ENCODE measurements around the gene INHBB.

The INHBB gene

GRCh38 chr2:120394764-120395163 lies 48.8 kb downstream of the INHBB start:
- no peak for DNase-seq (ENCODE audit: low read depth in 2 of 3, low spot score in 2 of 3)

GRCh38 chr2:120395221-120396012 lies 49.5 kb downstream of the INHBB start:
- DNase-seq (ENCODE audit: low read depth in 2 of 3, low spot score in 2 of 3), result no peak

- DNase-seq (ENCODE audit: low read depth in 2 of 3, low spot score in 2 of 3), result no peak
These were observed 50.3 kb downstream of the INHBB start for GRCh38 chr2:120396013-120396860.

GRCh38 chr2:120396861-120397811 lies 51.2 kb downstream of the INHBB start:
- no peak for DNase-seq (ENCODE audit: low read depth in 2 of 3, low spot score in 2 of 3)

GRCh38 chr2:120398051-120398995 lies 52.4 kb downstream of the INHBB start:
- DNase-seq (ENCODE audit: low read depth in 2 of 3, low spot score in 2 of 3), result no peak

- DNase-seq (ENCODE audit: low read depth in 2 of 3, low spot score in 2 of 3), result no peak
These were observed 53.3 kb downstream of the INHBB start for GRCh38 chr2:120398996-120399888.

GRCh38 chr2:120399889-120400240 lies 53.9 kb downstream of the INHBB start:
- DNase-seq (ENCODE audit: low read depth in 2 of 3, low spot score in 2 of 3), result no peak

GRCh38 chr2:120400551-120400950 lies 54.6 kb downstream of the INHBB start:
- no peak for DNase-seq (ENCODE audit: low read depth in 2 of 3, low spot score in 2 of 3)
